ENCODE data around the gene ADNP2.
"Not testable (repeated sequence)": the region's sequence is repeated elsewhere in the genome, so short reads cannot be mapped to it uniquely, and the experiment has no call there.

Gene ADNP2

DNA sequence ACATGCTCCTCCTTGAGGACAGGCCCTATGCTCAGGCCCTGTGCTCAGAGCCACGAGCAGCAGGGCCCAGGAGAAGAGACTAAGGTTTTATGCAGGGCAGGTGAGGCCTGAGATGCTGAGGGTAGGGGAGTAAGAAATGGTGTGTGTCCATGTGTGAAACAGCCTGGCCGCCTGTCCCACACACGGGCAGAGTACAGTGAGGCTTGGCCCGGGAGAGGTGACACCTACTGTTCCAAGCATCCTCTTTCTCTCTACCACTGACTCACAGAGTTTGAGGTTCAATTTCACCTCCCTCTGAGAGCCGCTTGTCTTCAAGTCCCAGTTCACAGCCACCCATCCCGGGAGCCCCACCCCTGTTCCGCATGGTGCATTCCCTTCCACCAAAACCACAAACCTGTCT is 54.1 kb downstream of the ADNP2 start:
- Histone ChIP-seq H3K9me2 (ENCODE audit: low read depth, low read length) (no peaks in the 10 kb centered on the region), H3K4me3 (ENCODE audit: low read depth, low read length, poor library complexity, severe bottlenecking) (no peak overlapping the region), H3K4me2 (ENCODE audit: low read length) (no peak overlapping the region), H3K4me1 (ENCODE audit: insufficient read depth, low read length, severe bottlenecking) (no peaks in the 10 kb centered on the region), H3K9ac (ENCODE audit: low read length) (no peak overlapping the region), H3K79me2 (ENCODE audit: insufficient read depth, low read length) (no peaks in the 10 kb centered on the region), H4K20me1 (ENCODE audit: insufficient read depth, low read length) (no peaks in the 10 kb centered on the region), H2AFZ (ENCODE audit: low read length) (no peak overlapping the region), H3K27me3 (ENCODE audit: insufficient read depth, low read length) (no peaks in the 10 kb centered on the region; the same call in 1 of the 2 replicates), H3K27ac (ENCODE audit: low read depth, low read length, poor library complexity, severe bottlenecking) (no peak overlapping the region), H3K9me3 (ENCODE audit: low read length) (no peaks in the 10 kb centered on the region), H3F3A (ENCODE audit: insufficient read depth, low read length) (no peaks in the 10 kb centered on the region), H3K36me3 (ENCODE audit: insufficient read depth, low read length) (no peaks in the 10 kb centered on the region)
- TF ChIP-seq, protein P1, sequence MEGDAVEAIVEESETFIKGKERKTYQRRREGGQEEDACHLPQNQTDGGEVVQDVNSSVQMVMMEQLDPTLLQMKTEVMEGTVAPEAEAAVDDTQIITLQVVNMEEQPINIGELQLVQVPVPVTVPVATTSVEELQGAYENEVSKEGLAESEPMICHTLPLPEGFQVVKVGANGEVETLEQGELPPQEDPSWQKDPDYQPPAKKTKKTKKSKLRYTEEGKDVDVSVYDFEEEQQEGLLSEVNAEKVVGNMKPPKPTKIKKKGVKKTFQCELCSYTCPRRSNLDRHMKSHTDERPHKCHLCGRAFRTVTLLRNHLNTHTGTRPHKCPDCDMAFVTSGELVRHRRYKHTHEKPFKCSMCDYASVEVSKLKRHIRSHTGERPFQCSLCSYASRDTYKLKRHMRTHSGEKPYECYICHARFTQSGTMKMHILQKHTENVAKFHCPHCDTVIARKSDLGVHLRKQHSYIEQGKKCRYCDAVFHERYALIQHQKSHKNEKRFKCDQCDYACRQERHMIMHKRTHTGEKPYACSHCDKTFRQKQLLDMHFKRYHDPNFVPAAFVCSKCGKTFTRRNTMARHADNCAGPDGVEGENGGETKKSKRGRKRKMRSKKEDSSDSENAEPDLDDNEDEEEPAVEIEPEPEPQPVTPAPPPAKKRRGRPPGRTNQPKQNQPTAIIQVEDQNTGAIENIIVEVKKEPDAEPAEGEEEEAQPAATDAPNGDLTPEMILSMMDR (IDR thresholded peaks at IDR 0.05; ENCODE audit: low read length), result no peak
- TF ChIP-seq EZH2 (IDR thresholded peaks at IDR 0.05; ENCODE audit: borderline replicate concordance, low read length), result no peak

- H4K20me1 ChIP-seq (ENCODE audit: insufficient read depth, low read length); H3K4me2 ChIP-seq (ENCODE audit: low read length); H3K36me3 ChIP-seq (ENCODE audit: insufficient read depth, low read length); H3K9me2 ChIP-seq (ENCODE audit: low read depth, low read length); H3K79me2 ChIP-seq (ENCODE audit: insufficient read depth, low read length); H3F3A ChIP-seq (ENCODE audit: insufficient read depth, low read length); H3K27ac ChIP-seq (ENCODE audit: low read depth, low read length, poor library complexity, severe bottlenecking); H3K9me3 ChIP-seq (ENCODE audit: low read length); H3K27me3 ChIP-seq (ENCODE audit: insufficient read depth, low read length); H3K9ac ChIP-seq (ENCODE audit: low read length); H2AFZ ChIP-seq (ENCODE audit: low read length); H3K4me1 ChIP-seq (ENCODE audit: insufficient read depth, low read length, severe bottlenecking); H3K4me3 ChIP-seq (ENCODE audit: low read depth, low read length, poor library complexity, severe bottlenecking): not testable (repeated sequence)
Observed at GRCh38 chr18:80164727-80165355, 55.8 kb downstream of the ADNP2 start.

DNA sequence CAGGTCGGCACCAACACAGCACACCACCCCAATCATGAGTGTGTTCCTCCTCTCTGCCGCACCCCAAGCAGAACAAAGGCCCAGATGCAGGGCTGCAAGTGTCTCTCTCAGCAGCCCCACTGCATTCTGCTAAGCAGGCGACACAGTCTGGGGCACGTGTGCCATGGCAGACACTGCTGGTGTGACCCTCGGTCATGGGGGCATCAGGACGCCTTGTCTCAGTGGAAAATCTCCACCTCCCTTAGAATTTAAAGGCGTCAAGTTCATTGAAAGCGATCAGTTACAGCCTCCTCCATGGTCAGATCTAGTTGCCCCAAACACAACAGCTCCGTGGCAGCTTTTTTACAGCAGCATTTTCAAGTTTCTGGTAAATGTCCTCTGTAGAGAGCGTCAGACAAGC is 57.2 kb downstream of the ADNP2 start:
- no peak overlapping the region for H2AFZ ChIP-seq (ENCODE audit: low read length)
- no peak overlapping the region for H3K9ac ChIP-seq (ENCODE audit: low read length)
- H3K4me1 ChIP-seq (ENCODE audit: insufficient read depth, low read length, severe bottlenecking), result no peaks in the 10 kb centered on the region
- no peaks in the 10 kb centered on the region for H3K79me2 ChIP-seq (ENCODE audit: insufficient read depth, low read length)
- no peaks in the 10 kb centered on the region for H3K9me2 ChIP-seq (ENCODE audit: low read depth, low read length)
- no peak overlapping the region for H3K4me2 ChIP-seq (ENCODE audit: low read length)
- no peak overlapping the region for H3K4me3 ChIP-seq (ENCODE audit: low read depth, low read length, poor library complexity, severe bottlenecking)
- H3K36me3 ChIP-seq (ENCODE audit: insufficient read depth, low read length), result no peaks in the 10 kb centered on the region
- H3K27ac ChIP-seq (ENCODE audit: low read depth, low read length, poor library complexity, severe bottlenecking), result no peak overlapping the region
- no peaks in the 10 kb centered on the region for H3K9me3 ChIP-seq (ENCODE audit: low read length)
- H3K27me3 ChIP-seq (ENCODE audit: insufficient read depth, low read length), result no peaks in the 10 kb centered on the region; the same call in 1 of the 2 replicates
- H4K20me1 ChIP-seq (ENCODE audit: insufficient read depth, low read length), result no peaks in the 10 kb centered on the region
- H3F3A ChIP-seq (ENCODE audit: insufficient read depth, low read length), result no peaks in the 10 kb centered on the region
- TF ChIP-seq, protein P1 (IDR thresholded peaks at IDR 0.05; ENCODE audit: low read length), result no peak
- TF ChIP-seq EZH2 (IDR thresholded peaks at IDR 0.05; ENCODE audit: borderline replicate concordance, low read length), result no peak

DNA sequence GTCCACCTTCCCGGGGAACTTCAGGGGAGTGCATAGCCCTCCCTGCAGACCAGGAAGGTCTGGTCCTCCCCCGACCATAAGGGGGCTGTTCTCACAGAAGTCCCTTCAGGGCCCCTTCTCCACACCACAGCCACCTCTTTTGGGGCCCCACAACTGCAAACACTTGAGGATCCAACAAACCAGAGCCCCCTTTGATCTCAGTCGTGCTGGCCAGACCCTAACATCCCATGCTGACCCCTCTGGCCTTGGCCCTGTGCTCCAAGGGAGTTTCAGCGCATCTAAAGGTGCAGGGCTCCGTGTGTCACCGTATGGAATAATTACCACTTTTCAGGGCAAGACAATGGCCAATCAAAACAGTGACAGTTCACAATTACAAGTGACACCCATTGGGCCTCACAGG is 57.7 kb downstream of the ADNP2 start:
- Histone ChIP-seq H3K4me3 (ENCODE audit: low read depth, low read length, poor library complexity, severe bottlenecking) (no peak overlapping the region), H3K27me3 (ENCODE audit: insufficient read depth, low read length) (no peaks in the 10 kb centered on the region; the same call in 1 of the 2 replicates), H3K4me2 (ENCODE audit: low read length) (no peak overlapping the region), H3K9me3 (ENCODE audit: low read length) (no peaks in the 10 kb centered on the region), H4K20me1 (ENCODE audit: insufficient read depth, low read length) (no peaks in the 10 kb centered on the region), H2AFZ (ENCODE audit: low read length) (no peak overlapping the region), H3K27ac (ENCODE audit: low read depth, low read length, poor library complexity, severe bottlenecking) (no peak overlapping the region), H3K4me1 (ENCODE audit: insufficient read depth, low read length, severe bottlenecking) (no peaks in the 10 kb centered on the region), H3F3A (ENCODE audit: insufficient read depth, low read length) (no peaks in the 10 kb centered on the region), H3K9ac (ENCODE audit: low read length) (no peak overlapping the region), H3K36me3 (ENCODE audit: insufficient read depth, low read length) (no peaks in the 10 kb centered on the region), H3K9me2 (ENCODE audit: low read depth, low read length) (no peaks in the 10 kb centered on the region), H3K79me2 (ENCODE audit: insufficient read depth, low read length) (no peaks in the 10 kb centered on the region)
- TF ChIP-seq, protein P1 (IDR thresholded peaks at IDR 0.05; ENCODE audit: low read length), result no peak
- TF ChIP-seq EZH2 (IDR thresholded peaks at IDR 0.05; ENCODE audit: borderline replicate concordance, low read length), result no peak
